Measurements from ENCODE around the gene RUNX2.

The RUNX2 gene

DNA sequence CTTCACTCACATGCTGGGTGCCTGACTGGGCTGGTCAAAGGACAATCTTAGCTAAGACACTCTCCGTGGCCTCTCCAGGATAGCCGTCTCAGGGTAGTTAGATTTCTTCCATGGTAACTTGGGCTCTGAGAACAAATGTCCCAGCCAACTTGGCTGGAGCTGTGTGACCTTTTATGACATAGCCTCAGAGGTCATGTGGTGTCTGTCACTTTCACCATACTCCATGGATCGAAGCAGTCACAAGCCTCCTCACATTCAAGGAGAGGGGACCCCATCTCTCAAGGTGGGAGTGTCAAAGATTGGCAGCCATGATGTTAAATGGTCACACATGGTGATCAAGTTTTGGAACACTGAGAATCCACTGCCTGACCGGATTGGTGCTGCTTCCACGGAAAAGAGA is 240.5 kb downstream of the RUNX2 start:
- intact Hi-C loops (cut with DNase I), result no loop called here
- no peak for DNase-seq

- peak in 2 of 10 donors; percentile 27 to 32 for DNase-seq
- intact Hi-C loops (cut with DNase I), result no loop called here
These were observed 241.2 kb downstream of the RUNX2 start for GRCh38 chr6:45569210-45569945.

GRCh38 chr6:45571159-45571558 is 243.0 kb downstream of the RUNX2 start:
- DNase-seq, result no peak
- intact Hi-C loops (cut with DNase I), result no loop called here

- intact Hi-C loops (cut with DNase I), result no loop called here
- DNase-seq, result no peak
These were observed 244.7 kb downstream of the RUNX2 start for GRCh38 chr6:45572833-45573232.

GRCh38 chr6:45574014-45574461 is 245.9 kb downstream of the RUNX2 start:
- no peak for DNase-seq
- intact Hi-C loops (cut with DNase I), result no loop called here

GRCh38 chr6:45574885-45575284 is 246.8 kb downstream of the RUNX2 start:
- intact Hi-C loops (cut with DNase I), result no loop called here
- DNase-seq, result no peak

- DNase-seq, result peak in 6 of 10 donors; percentile 13 to 82 (median 51)
- intact Hi-C loops (cut with DNase I), result no loop called here
These were observed 248.8 kb downstream of the RUNX2 start for GRCh38 chr6:45576648-45577624.

DNA sequence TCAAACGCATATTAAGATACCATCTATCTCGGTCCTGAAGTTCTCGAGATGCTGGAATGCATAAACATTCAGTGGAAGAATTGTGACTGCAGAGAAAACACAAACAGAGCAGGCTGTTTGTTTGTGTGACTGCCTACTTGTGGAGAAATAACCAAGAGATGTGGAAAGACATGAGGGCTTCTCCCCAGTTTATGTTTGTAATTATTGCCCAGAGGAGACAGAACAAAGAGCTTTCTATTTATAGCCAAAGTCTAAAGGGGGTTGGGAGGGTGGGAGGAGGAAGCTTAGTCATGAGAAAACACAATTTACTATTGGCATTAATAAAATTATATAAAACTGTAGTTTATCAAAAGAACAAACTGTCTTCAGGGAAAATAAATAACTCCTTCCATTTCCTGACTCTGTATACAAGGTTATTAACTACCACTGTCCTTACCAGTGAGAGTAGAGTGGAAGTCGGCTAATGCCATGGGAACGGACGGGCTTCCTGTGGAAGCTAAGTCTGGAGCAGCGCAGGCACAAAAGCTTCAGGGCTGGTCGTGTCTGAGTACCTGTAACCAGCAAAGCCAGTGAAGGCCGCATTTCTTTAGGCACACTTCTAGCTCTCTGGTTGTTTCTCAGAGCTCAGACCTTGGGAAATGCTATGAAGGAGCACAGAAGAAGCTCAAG is 249.8 kb downstream of the RUNX2 start:
- no peak for DNase-seq
- intact Hi-C loops (cut with DNase I), result no loop called here

GRCh38 chr6:45584127-45584526 is 256.0 kb downstream of the RUNX2 start:
- intact Hi-C loops (cut with DNase I), result no loop called here
- no peak for DNase-seq

DNA sequence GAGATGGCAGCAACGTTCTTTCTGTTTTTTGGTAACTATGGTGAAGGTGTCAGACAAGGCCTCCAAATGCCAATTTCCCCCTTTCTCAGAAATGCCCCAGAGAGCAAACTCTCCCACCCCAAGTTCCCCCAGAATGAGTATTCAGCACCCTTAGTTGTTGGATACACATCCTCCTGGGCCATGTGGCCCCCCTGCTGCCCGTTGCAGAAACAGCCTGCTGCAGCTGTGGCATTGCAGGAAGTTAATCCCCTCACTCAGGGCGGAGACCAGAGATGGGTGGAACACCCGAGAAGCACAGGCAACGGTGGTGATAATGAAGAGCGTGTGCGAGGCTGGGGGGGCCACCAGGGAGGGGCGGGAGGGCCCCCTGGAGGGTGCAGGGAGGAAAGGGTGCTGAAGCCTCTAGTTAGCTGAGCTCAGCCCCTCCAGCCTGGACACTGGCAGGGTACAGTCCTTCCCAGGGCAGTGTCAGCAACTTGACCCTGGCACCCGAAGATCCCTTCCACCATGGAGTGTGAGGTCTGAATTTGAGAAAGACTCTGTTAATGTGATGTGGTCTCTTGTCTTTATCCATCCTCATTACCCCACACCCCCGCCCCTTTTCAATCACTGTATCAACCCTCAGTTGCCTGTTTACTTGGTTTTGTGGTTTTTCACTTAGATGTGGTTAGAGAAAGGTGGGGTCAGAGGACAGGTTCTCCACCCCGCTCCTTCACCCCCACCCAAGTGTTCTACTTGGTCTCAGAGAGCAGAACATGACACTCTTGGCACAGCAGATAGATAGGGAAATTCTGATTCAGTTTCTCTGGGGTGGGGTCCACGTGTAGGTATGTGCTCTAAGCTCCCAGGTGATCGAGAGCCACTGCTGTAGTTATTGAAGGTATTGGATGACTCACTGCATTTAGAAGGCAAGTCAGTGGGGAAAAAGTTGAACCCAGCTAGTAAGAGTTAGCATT is 258.4 kb downstream of the RUNX2 start:
- no peak for DNase-seq
- intact Hi-C loops (cut with DNase I), result no loop called here

DNA sequence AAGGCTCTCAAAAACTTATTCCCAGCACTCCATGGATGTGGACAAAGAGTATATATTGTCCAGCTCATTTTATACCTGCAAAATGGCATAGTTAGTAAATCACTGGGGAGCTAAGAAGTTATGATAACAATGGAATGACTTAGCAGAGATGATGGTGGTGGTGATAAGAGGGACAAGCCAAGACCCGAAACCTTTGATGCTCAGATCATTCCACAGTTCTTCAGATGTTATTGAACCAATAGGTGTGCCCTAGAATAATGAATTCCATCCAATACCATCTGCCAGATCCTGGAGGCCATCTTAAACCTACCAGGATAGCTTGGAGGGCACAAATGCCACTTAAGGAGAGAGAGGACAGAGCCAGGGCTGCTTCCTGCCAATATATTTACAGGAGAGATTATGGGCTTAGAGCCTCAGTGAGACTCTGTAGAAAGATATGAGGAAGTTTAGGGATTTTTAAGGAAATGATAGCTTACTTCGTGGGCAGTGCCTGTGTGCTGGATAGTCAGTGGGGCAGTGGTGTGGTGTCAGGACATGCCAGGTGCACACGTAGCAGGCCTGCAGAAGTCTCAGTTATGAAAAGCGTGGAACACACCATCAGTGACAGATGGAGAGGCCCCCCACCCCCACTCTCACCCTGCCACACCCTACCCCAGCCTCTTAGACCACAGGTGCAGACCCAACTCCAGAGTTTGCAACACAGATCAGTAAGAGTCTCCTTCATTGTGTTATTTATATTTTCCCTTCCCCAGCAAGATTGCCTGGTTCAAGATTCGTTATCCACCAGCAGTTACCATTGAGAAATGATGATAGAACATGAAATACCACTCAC is 259.3 kb downstream of the RUNX2 start:
- DNase-seq, result no peak
- intact Hi-C loops (cut with DNase I), result no loop called here

GRCh38 chr6:45589367-45589766 is 261.2 kb downstream of the RUNX2 start:
- intact Hi-C loops (cut with DNase I), result no loop called here
- DNase-seq, result no peak

DNA sequence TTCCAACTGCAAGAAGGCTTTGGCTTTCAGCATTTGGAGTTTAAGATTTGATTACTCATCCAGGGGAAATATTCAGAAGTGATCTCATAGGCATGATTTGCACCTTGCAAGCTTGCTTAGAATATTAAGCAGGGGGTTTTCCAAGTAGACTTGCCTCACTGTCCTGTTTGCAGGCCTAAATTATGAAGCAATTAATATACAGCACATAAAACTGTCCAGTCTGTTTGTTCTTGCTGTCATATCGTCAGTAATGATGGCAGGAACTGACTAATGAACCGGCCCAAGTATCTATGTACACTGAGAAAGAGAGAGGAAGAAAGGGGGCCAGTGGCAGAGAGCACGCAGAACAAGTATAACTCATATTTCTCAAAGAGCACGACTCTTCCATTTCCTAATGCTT is 262.1 kb downstream of the RUNX2 start:
- intact Hi-C loops (cut with DNase I), result no loop called here
- DNase-seq, result no peak

DNA sequence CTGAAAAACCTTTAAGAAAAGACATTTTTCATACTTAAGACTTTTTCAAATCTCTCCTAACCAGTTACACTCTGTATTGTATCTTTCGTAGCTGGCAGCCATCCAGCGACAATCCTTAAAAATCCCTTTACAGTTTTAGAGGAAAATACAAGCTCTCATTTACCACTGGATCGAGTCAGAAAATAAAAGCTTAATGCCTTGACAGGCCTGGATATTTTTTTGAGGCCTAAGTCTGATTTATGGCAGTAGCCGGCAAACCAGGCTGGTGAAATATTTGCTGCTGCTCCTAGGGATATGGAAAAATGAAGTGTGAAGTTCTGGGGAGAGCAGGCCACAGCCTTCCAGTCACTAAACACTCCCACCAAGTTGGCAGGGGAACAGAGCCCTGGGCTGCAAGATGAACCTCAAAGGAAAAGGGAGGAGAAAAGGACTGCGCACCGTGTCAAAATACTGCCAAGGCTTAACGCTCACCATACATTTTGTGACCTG is 262.6 kb downstream of the RUNX2 start:
- intact Hi-C loops (cut with DNase I), result no loop called here
- no peak for DNase-seq

- intact Hi-C loops (cut with DNase I), result no loop called here
- no peak for DNase-seq
These were observed 263.2 kb downstream of the RUNX2 start for GRCh38 chr6:45591306-45591705.

DNA sequence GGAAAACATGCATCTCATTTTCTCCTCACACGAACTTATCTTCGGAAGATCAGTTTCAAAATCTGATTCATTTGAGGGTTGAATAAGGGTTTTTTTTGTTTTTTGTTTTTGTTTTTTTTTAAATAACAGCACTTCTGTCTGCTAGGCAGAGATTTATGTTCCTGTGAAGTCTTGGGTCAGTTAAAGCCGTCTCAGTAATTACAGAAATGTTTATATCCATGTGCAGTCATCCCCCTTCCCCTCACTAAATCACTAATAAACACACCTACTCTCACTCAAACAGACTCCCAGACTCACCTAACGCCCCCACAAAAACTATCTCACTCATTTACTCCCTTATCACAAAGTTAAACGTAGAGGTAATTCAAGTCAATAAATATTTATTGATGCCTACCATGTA is 263.8 kb downstream of the RUNX2 start:
- intact Hi-C loops (cut with DNase I), result no loop called here
- DNase-seq, result no peak

GRCh38 chr6:45592991-45593390 is 264.9 kb downstream of the RUNX2 start:
- intact Hi-C loops (cut with DNase I), result no loop called here
- DNase-seq, result no peak

- no peak for DNase-seq
- intact Hi-C loops (cut with DNase I), result no loop called here
These were observed 267.1 kb downstream of the RUNX2 start for GRCh38 chr6:45595010-45595851.

Data from posterior cingulate gyrus (tissue), 11 donors.